GM12878 (cell line): ENCODE measurements around the gene RBBP5. TPM values are rescaled to one million over a fixed set of nuclear protein-coding genes. Genes with fewer than 3 reads are reported as not detected.

ENCODE experiments used
- ATAC-seq: fragments of 200-7000 bp; cut with Tn5 transposase; 3 replicates; pipeline ENCODE4 v1.9.1; 2020; ENCODE audit warnings: mild to moderate bottlenecking, moderate library complexity
- BruUV-seq: library from RNA; stranded (reverse); fragments of 400-500 nt; replicated peaks from 2 replicates; lab custom pipeline; 2021; lab: Mats Ljungman, UMichigan
- CTCF ChIA-PET: fragments of 300-600 bp; sonication (Branson Sonifier 250); formaldehyde crosslinking; extraction: SDS; loops from one replicate; lab custom pipeline; 2021; ENCODE audit warnings: inconsistent platforms; lab: Yijun Ruan, JAX
- POLR2A ChIA-PET: fragments of 350-600 bp; formaldehyde crosslinking; extraction: SDS; loops from one replicate; lab custom pipeline; 2021; ENCODE audit warnings: inconsistent platforms; lab: Charles Lee
- RAD21 ChIA-PET: fragments of 300-600 bp; sonication (Branson Sonifier 250); formaldehyde crosslinking; loops from one replicate; lab custom pipeline; 2023; ENCODE audit warnings: antibody characterized with exemption; ENCODE audit not compliant: unreplicated experiment; lab: Charles Lee
- SMC1A ChIA-PET: fragments of 300-600 bp; sonication (Branson Sonifier 250); formaldehyde crosslinking; loops from one replicate; lab custom pipeline; 2023; ENCODE audit not compliant: unreplicated experiment, uncharacterized antibody; lab: Charles Lee
- DNase-seq: peaks from one replicate; pipeline ENCODE4 v3.0.0-alpha.2; 2011; ENCODE audit warnings: low read depth, low spot score
- FAIRE-seq: peaks from 3 replicates; lab custom pipeline; 2011; peaks lifted over from hg19 to GRCh38; lab: Jason Lieb, UNC
- H2AFZ ChIP-seq: 2 replicates; pipeline ENCODE4 v1.6.0; 2011; ENCODE audit warnings: low read depth, low read length, control low read depth; ENCODE audit not compliant: control insufficient read depth
- H3K27ac ChIP-seq: 2 replicates; pipeline ENCODE4 v1.5.1; 2011; ENCODE audit warnings: control low read depth; ENCODE audit not compliant: control insufficient read depth, insufficient read depth
- H3K27me3 ChIP-seq, 2 experiments: replicated peaks in 1 of 2; 2 replicates each; pipeline versions ENCODE4 v1.6.0 to v1.6.1; 2011; ENCODE audit warnings: low read length in 1 of 2; ENCODE audit not compliant: control insufficient read depth in 2 of 2, insufficient read depth in 2 of 2
- H3K36me3 ChIP-seq, 2 experiments: 2 replicates each; pipeline ENCODE4 v1.5.1; 2011; ENCODE audit warnings: low read length in 1 of 2; ENCODE audit not compliant: control insufficient read depth in 2 of 2, insufficient read depth in 2 of 2
- H3K4me1 ChIP-seq: 2 replicates; pipeline ENCODE4 v1.6.1; 2011; ENCODE audit warnings: mild to moderate bottlenecking, low read length, moderate library complexity, mixed read lengths; ENCODE audit not compliant: control insufficient read depth, insufficient read depth
- H3K4me2 ChIP-seq: 2 replicates; pipeline ENCODE4 v1.6.0; 2011; ENCODE audit warnings: control low read depth; ENCODE audit not compliant: control insufficient read depth, insufficient read depth
- H3K4me3 ChIP-seq: fragments of 200-600 bp; sonication (generic); 2 replicates; pipeline ENCODE4 v1.5.1; 2016
- H3K79me2 ChIP-seq: 2 replicates; pipeline ENCODE4 v1.6.0; 2011; ENCODE audit warnings: low read length; ENCODE audit not compliant: control insufficient read depth, insufficient read depth
- H3K9ac ChIP-seq: 2 replicates; pipeline ENCODE4 v1.8.0; 2011; ENCODE audit warnings: low read length, control low read depth, mixed read lengths; ENCODE audit not compliant: control insufficient read depth, insufficient read depth
- H3K9me3 ChIP-seq: replicated peaks from 3 replicates; pipeline ENCODE4 v1.5.1; 2011; ENCODE audit warnings: mild to moderate bottlenecking, low read length; ENCODE audit not compliant: control insufficient read depth, insufficient read depth
- H4K20me1 ChIP-seq: 2 replicates; pipeline ENCODE4 v1.6.0; 2011; ENCODE audit not compliant: control insufficient read depth, insufficient read depth
- RCOR1 ChIP-seq: conservative IDR thresholded peaks from 2 replicates; pipeline ENCODE4 v1.6.1; 2012; ENCODE audit warnings: low read depth, low read length, improper control_type of control experiment
- WGBS: methylation state at CpG from one replicate; pipeline ENCODE4 v1.1.6; 2016; ENCODE audit warnings: low lambda C conversion rate; ENCODE audit not compliant: insufficient replicate concordance, insufficient coverage; ENCODE audit errors: missing lambda C conversion rate; 5-methylcytosine and 5-hydroxymethylcytosine counted together
- in situ Hi-C: fragments of 300-500 bp; cut with MboI; formaldehyde crosslinking; loops from 9 replicates; pipeline ENCODE4 v1.14.3; 2018; ENCODE audit warnings: mixed read lengths
- intact Hi-C: fragments of 100-400 bp; cut with micrococcal nuclease; formaldehyde crosslinking; loops from one replicate; pipeline ENCODE4 v1.14.2; 2022; ENCODE audit not compliant: unreplicated experiment
- polyA plus RNA-seq, 11 experiments: library from polyadenylated mRNA; depleted of rRNA in 4 of 11; unstranded in 6 of 11; stranded (reverse) in 5 of 11; fragments of >200 nt; fragmentation: Nextera tagmentation in 4 of 11; fragmentation: Illumina TruSeq in 1 of 11; extraction: Ambion mirVana in 4 of 11; extraction: Trizol in 1 of 11; gene quantifications; 1 replicate in 1 of 11; 2 replicates in 10 of 11; pipeline versions ENCODE4 v1.2.1 to v1.2.3, GENCODE V29; 2011 to 2016; ENCODE audit warnings: inconsistent platforms in 2 of 11, missing spikeins in 2 of 11, low read depth in 1 of 11
- total RNA-seq, 4 experiments: library from RNA; depleted of rRNA in 3 of 4; stranded (reverse); fragments of >200 nt in 3 of 4; fragmentation: Illumina TruSeq in 1 of 4; extraction: Trizol in 1 of 4; gene quantifications; 2 replicates each; pipeline versions ENCODE4 v1.2.1 to v1.2.3, GENCODE V29; 2013 to 2021
- TF ChIP-seq, protein P1 (sequence below): fragments of 450-650 bp; formaldehyde crosslinking; IDR thresholded peaks from 2 replicates; pipeline ENCODE4 v1.4.0; 2020; ENCODE audit warnings: mild to moderate bottlenecking, moderate library complexity
- TF ChIP-seq, protein P2 (sequence below): IDR thresholded peaks from 2 replicates; pipeline ENCODE4 v1.6.1; 2011; ENCODE audit warnings: mild to moderate bottlenecking, low read depth, low read length, moderate library complexity; ENCODE audit not compliant: insufficient replicate concordance

RBBP5 gene
- total and polyA plus RNA-seq, 10 of the 15 experiments (the other 5 are each of a cell fraction or from before 2014, with no cell fraction given): 10.0 to 20.6 (median 14.8) TPM

DNA sequence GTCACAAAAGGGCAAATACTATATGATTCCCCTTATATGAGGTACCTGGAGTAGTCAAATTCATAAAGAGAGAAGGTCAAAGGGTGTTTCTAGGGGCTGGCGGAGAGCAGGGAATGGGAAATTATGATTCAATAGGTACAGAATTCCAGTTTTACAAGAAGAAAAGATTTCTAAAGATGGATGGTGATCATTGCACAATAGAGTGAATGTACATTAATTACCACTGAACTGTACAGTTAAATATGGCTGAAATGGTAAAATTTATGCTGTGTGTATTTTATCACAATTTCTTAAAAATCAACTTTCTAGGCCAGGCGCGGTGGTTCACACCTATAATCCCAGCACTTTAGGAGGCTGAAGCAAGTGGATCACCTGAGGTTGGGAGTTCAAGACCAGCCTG is 19.4 kb downstream of the RBBP5 start:
- H3K4me3 ChIP-seq: no peak overlapping the region
- H4K20me1 ChIP-seq: no peaks in the 10 kb centered on the region
- no peak overlapping the region for H3K9ac ChIP-seq
- intact Hi-C loops (no loop called here), in situ Hi-C loops (no loop called here)
- H3K9me3 ChIP-seq: no peaks in the 10 kb centered on the region
- no peak overlapping the region for H2AFZ ChIP-seq
- SMC1A ChIA-PET: no interaction called here
- 98% methylated on average over 3 of the region's 3 CpGs for WGBS
- ATAC-seq (no peak), FAIRE-seq (no peak)
- H3K36me3 ChIP-seq: peaks cover 7 to 16% of the 10 kb centered on the region in 2 experiments; a peak in 3 of 4 replicates
- TF ChIP-seq RCOR1: no peak
- TF ChIP-seq, protein P1, sequence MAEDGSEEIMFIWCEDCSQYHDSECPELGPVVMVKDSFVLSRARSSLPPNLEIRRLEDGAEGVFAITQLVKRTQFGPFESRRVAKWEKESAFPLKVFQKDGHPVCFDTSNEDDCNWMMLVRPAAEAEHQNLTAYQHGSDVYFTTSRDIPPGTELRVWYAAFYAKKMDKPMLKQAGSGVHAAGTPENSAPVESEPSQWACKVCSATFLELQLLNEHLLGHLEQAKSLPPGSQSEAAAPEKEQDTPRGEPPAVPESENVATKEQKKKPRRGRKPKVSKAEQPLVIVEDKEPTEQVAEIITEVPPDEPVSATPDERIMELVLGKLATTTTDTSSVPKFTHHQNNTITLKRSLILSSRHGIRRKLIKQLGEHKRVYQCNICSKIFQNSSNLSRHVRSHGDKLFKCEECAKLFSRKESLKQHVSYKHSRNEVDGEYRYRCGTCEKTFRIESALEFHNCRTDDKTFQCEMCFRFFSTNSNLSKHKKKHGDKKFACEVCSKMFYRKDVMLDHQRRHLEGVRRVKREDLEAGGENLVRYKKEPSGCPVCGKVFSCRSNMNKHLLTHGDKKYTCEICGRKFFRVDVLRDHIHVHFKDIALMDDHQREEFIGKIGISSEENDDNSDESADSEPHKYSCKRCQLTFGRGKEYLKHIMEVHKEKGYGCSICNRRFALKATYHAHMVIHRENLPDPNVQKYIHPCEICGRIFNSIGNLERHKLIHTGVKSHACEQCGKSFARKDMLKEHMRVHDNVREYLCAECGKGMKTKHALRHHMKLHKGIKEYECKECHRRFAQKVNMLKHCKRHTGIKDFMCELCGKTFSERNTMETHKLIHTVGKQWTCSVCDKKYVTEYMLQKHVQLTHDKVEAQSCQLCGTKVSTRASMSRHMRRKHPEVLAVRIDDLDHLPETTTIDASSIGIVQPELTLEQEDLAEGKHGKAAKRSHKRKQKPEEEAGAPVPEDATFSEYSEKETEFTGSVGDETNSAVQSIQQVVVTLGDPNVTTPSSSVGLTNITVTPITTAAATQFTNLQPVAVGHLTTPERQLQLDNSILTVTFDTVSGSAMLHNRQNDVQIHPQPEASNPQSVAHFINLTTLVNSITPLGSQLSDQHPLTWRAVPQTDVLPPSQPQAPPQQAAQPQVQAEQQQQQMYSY: no peak
- TF ChIP-seq, protein P2, sequence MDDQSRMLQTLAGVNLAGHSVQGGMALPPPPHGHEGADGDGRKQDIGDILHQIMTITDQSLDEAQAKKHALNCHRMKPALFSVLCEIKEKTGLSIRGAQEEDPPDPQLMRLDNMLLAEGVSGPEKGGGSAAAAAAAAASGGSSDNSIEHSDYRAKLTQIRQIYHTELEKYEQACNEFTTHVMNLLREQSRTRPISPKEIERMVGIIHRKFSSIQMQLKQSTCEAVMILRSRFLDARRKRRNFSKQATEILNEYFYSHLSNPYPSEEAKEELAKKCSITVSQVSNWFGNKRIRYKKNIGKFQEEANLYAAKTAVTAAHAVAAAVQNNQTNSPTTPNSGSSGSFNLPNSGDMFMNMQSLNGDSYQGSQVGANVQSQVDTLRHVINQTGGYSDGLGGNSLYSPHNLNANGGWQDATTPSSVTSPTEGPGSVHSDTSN: no peak
- TF ChIP-seq, all 136 proteins: peak for 0
- POLR2A ChIA-PET: interaction anchor here (0.7 kb wide), 1 partner anchor 17 kb away, joined by 6 read pairs; no protein-coding TSS in a partner anchor
- H3K4me1 ChIP-seq: no peaks in the 10 kb centered on the region
- RAD21 ChIA-PET: no interaction called here
- H3K27me3 ChIP-seq: no peaks in the 10 kb centered on the region
- H3K27ac ChIP-seq: no peak overlapping the region
- no peak for DNase-seq
- H3K79me2 ChIP-seq: no peaks in the 10 kb centered on the region
- CTCF ChIA-PET: interaction anchor here (1.0 kb wide), 1 partner anchor 39 kb away, joined by 3 read pairs; no protein-coding TSS in a partner anchor
- H3K4me2 ChIP-seq: no peak overlapping the region
- BruUV-seq: no TSS peak
